Measurements from ENCODE around the gene ZCCHC8. TPM values are rescaled to one million over a fixed set of nuclear protein-coding genes. Genes with fewer than 3 reads are reported as not detected.

ZCCHC8 gene
- total RNA-seq, 6 donors from 2014 or later = 16.6 to 58.7 (median 20.0) TPM

DNA sequence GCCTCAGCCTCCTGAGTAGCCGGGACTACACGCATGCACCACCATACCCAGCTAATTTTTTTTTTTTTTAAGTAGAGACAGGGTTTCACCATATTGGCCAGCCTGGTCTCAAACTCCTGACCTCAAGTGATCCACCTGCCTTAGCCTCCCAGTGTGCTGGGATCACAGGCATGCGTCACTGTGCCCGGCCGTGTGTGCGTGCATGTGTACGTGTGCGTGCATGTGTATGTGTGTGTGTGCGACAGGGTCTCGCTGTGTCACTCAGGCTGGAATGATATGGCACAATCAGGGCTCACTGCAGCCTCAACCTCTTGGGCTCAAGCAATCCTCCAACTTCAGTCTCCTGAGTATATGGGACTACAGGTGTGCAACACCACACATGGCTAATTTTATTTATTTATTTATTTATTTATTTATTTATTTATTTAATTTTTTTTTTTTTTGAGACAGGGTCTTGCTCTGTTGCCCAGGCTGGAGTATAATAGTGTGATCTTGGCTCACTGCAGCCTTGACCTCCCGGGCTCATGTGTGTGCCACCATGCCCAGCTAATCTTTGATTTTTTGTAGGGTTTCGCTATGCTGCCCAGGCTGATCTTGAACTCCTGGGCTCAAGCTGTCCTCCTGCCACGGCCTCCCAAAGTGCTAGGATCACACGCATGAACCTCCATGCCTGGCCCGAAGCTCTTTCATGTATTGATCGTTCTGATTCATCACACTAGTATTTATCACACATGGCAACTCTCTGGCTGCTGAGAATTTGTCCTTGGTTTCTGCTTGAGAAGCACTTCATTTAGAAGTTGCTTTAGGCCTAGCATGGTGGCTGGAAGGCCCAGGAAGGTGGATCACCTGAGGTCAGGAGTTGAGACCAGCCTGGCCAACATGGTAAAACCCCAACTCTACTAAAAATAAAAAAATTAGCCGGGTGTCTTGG, 42.4 kb downstream of the ZCCHC8 start:
- ATAC-seq (ENCODE audit: low FRiP score in 2 of 2) = no peak
- no peak for TF ChIP-seq POLR2AphosphoS5 (IDR thresholded peaks at IDR 0.05)
- no peak for TF ChIP-seq CTCF (IDR thresholded peaks at IDR 0.05)
- no peak for TF ChIP-seq EP300 (IDR thresholded peaks at IDR 0.05)
- no peak for TF ChIP-seq POLR2A (IDR thresholded peaks at IDR 0.05)
- Histone ChIP-seq H3K27me3 (no peaks in the 10 kb centered on the region), H3K4me1 (peaks cover 0 to 7% (median 5%) of the 10 kb centered on the region in 4 donors), H3K27ac (no peak overlapping the region), H3K36me3 (no peaks in the 10 kb centered on the region), H3K9me3 (no peaks in the 10 kb centered on the region), H3K4me3 (no peak overlapping the region)
- WGBS, 2 donors = 83 to 93% methylated on average over 16 of the region's 17 CpGs
- no peak for DNase-seq

GRCh38 chr12:122457627-122458026, 43.1 kb downstream of the ZCCHC8 start:
- no peak for DNase-seq
- H3K27ac ChIP-seq = no peak overlapping the region
- 73 to 74% methylated on average over 2 of the region's 2 CpGs for WGBS, 2 donors
- peaks cover 0 to 7% (median 6%) of the 10 kb centered on the region in 4 donors for H3K4me1 ChIP-seq
- H3K36me3 ChIP-seq = no peaks in the 10 kb centered on the region
- H3K4me3 ChIP-seq = no peak overlapping the region
- no peaks in the 10 kb centered on the region for H3K9me3 ChIP-seq
- ATAC-seq (ENCODE audit: low FRiP score in 2 of 2) = no peak
- TF ChIP-seq POLR2A (IDR thresholded peaks at IDR 0.05) (no peak), EP300 (IDR thresholded peaks at IDR 0.05) (no peak), CTCF (IDR thresholded peaks at IDR 0.05) (no peak), POLR2AphosphoS5 (IDR thresholded peaks at IDR 0.05) (no peak)
- H3K27me3 ChIP-seq = no peaks in the 10 kb centered on the region

DNA sequence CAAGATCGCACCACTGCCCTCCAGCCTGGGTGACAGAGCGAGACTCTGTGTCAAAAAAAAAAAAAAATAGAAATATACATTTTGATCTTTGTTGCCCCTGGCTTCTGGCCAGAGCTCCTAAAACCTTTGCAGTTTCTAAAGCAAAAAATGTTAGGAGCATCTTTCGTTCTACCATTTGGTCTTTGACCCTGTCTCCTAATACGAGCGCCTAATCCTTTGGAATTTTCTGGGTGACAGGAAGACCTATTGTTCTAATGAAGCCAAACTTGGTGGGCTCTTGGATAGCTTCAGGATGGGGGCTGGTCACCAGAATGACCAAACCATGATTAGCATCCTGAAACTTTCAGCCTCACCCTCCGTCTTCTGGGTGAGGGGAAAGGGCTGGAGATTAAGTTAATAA, 46.0 kb downstream of the ZCCHC8 start:
- Histone ChIP-seq H3K9me3 (no peaks in the 10 kb centered on the region), H3K27me3 (no peaks in the 10 kb centered on the region), H3K4me3 (no peak overlapping the region), H3K36me3 (no peaks in the 10 kb centered on the region), H3K4me1 (peaks cover 0 to 7% (median 6%) of the 10 kb centered on the region in 4 donors), H3K27ac (no peak overlapping the region)
- TF ChIP-seq POLR2A (IDR thresholded peaks at IDR 0.05) (no peak), POLR2AphosphoS5 (IDR thresholded peaks at IDR 0.05) (no peak), CTCF (IDR thresholded peaks at IDR 0.05) (no peak), EP300 (IDR thresholded peaks at IDR 0.05) (no peak)
- WGBS, 2 donors = 73 to 74% methylated on average over 6 of the region's 6 CpGs
- DNase-seq = no peak
- no peak for ATAC-seq (ENCODE audit: low FRiP score in 2 of 2)

DNA sequence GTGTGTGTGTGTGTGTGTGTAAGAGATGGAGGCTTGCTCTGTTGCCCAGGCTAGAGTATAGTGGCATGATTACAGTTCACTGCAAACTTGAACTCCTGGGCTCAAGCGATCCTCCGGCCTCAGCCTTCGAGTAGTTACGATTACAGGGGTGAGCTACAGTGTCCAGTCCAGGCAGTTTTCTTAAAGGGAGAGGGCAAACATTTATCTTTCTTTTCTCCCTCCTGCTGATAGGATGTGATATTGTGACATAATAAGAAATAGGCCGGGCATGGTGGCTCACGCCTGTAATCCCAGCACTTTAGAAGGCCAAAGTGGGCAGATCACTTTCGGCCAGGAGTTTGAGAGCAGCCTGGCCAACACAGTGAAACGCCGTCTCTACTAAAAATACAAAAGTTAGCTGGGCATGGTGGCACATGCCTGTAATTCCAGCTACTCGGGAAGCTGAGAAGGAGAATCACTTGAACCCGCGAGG, 46.4 kb downstream of the ZCCHC8 start:
- ATAC-seq (ENCODE audit: low FRiP score in 2 of 2) (no peak), DNase-seq (no peak)
- Histone ChIP-seq H3K27ac (no peak overlapping the region), H3K9me3 (no peaks in the 10 kb centered on the region), H3K36me3 (no peaks in the 10 kb centered on the region), H3K4me1 (peaks cover 0 to 7% (median 6%) of the 10 kb centered on the region in 4 donors), H3K27me3 (no peaks in the 10 kb centered on the region), H3K4me3 (no peak overlapping the region)
- 87 to 93% methylated on average over 10 to 12 of the region's 12 CpGs for WGBS, 2 donors
- TF ChIP-seq POLR2A (IDR thresholded peaks at IDR 0.05) (no peak), EP300 (IDR thresholded peaks at IDR 0.05) (no peak), CTCF (IDR thresholded peaks at IDR 0.05) (no peak), POLR2AphosphoS5 (IDR thresholded peaks at IDR 0.05) (no peak)

Data from upper lobe of left lung (tissue), 6 donors.